ENCODE data around the gene OR10J4. TPM values are rescaled to one million over a fixed set of nuclear protein-coding genes. Genes with fewer than 3 reads are reported as not detected.
"Not testable (repeated sequence)": the region's sequence is repeated elsewhere in the genome, so short reads cannot be mapped to it uniquely, and the experiment has no call there.

Gene OR10J4
- total RNA-seq, 1 donor from 2014 or later: not detected

DNA sequence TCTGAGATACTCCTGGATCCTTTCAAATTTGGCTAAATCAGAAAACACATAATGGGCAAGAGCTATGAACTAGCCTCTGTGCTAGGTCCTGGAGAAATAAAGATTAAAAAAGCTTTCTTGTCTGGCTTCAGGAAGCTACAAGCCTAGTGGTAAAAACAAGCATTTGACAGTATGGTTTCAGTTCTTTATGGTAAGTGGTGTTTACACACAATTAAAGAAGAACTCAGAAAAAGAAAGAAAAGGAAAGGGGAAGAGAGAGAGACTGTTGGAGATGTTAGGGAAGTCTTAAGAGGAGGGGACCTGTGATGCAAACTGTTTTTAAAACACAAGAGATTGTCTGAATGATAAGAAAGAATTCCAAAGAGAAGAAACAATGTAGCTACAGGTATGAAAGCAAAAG lies 9.4 kb downstream of the OR10J4 start:
- Mint-ChIP-seq H3K4me3 (ENCODE audit: unreplicated experiment) (no peak overlapping the region), H3K36me3 (ENCODE audit: low read depth, unreplicated experiment) (no peaks in the 10 kb centered on the region), H3K9me3 (ENCODE audit: unreplicated experiment) (no peaks in the 10 kb centered on the region), H3K27ac (ENCODE audit: unreplicated experiment) (no peak overlapping the region), H3K27me3 (ENCODE audit: unreplicated experiment) (no peaks in the 10 kb centered on the region), H3K4me1 (ENCODE audit: unreplicated experiment) (no peaks in the 10 kb centered on the region)
- no peak for DNase-seq (ENCODE audit: low spot score)
- TF ChIP-seq, protein P1, sequence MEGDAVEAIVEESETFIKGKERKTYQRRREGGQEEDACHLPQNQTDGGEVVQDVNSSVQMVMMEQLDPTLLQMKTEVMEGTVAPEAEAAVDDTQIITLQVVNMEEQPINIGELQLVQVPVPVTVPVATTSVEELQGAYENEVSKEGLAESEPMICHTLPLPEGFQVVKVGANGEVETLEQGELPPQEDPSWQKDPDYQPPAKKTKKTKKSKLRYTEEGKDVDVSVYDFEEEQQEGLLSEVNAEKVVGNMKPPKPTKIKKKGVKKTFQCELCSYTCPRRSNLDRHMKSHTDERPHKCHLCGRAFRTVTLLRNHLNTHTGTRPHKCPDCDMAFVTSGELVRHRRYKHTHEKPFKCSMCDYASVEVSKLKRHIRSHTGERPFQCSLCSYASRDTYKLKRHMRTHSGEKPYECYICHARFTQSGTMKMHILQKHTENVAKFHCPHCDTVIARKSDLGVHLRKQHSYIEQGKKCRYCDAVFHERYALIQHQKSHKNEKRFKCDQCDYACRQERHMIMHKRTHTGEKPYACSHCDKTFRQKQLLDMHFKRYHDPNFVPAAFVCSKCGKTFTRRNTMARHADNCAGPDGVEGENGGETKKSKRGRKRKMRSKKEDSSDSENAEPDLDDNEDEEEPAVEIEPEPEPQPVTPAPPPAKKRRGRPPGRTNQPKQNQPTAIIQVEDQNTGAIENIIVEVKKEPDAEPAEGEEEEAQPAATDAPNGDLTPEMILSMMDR (IDR thresholded peaks at IDR 0.05; ENCODE audit: unreplicated experiment): no peak

DNA sequence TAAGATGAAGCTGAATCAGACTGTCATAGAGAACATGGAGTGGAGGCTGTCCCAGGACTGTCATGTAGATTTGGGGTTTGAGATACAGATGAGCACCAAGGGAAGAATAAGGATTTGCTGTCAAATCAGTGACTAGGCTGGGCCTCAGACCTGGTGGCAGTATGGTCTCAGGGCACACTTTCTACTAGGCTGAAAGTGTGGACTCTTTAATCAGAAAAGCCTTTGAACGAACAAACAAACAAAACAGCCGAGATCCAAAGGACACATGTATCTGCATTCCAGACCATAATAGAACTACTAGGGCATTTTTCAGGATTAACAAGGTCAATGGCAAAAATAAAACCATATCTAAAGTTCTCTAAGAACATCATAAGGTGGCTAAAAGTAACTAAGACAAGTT lies 10.4 kb downstream of the OR10J4 start:
- Mint-ChIP-seq H3K4me3 (ENCODE audit: unreplicated experiment) (no peak overlapping the region), H3K27me3 (ENCODE audit: unreplicated experiment) (no peaks in the 10 kb centered on the region), H3K4me1 (ENCODE audit: unreplicated experiment) (no peaks in the 10 kb centered on the region), H3K9me3 (ENCODE audit: unreplicated experiment) (no peaks in the 10 kb centered on the region), H3K36me3 (ENCODE audit: low read depth, unreplicated experiment) (no peaks in the 10 kb centered on the region), H3K27ac (ENCODE audit: unreplicated experiment) (no peak overlapping the region)
- DNase-seq (ENCODE audit: low spot score): no peak
- TF ChIP-seq, protein P1 (IDR thresholded peaks at IDR 0.05; ENCODE audit: unreplicated experiment): no peak

- no peak for DNase-seq (ENCODE audit: low spot score)
- TF ChIP-seq, protein P1 (IDR thresholded peaks at IDR 0.05; ENCODE audit: unreplicated experiment): no peak
- H3K36me3 Mint-ChIP-seq (ENCODE audit: low read depth, unreplicated experiment): no peaks in the 10 kb centered on the region
- no peaks in the 10 kb centered on the region for H3K9me3 Mint-ChIP-seq (ENCODE audit: unreplicated experiment)
- no peak overlapping the region for H3K27ac Mint-ChIP-seq (ENCODE audit: unreplicated experiment)
- H3K4me3 Mint-ChIP-seq (ENCODE audit: unreplicated experiment): no peak overlapping the region
- H3K27me3 Mint-ChIP-seq (ENCODE audit: unreplicated experiment): no peaks in the 10 kb centered on the region
- H3K4me1 Mint-ChIP-seq (ENCODE audit: unreplicated experiment): no peaks in the 10 kb centered on the region
Observed at GRCh38 chr1:159443066-159443750, 11.2 kb downstream of the OR10J4 start.

- Mint-ChIP-seq H3K9me3 (ENCODE audit: unreplicated experiment) (no peaks in the 10 kb centered on the region), H3K27me3 (ENCODE audit: unreplicated experiment) (no peaks in the 10 kb centered on the region), H3K4me3 (ENCODE audit: unreplicated experiment) (no peak overlapping the region), H3K27ac (ENCODE audit: unreplicated experiment) (no peak overlapping the region), H3K4me1 (ENCODE audit: unreplicated experiment) (no peaks in the 10 kb centered on the region), H3K36me3 (ENCODE audit: low read depth, unreplicated experiment) (no peaks in the 10 kb centered on the region)
- DNase-seq (ENCODE audit: low spot score): no peak
- TF ChIP-seq, protein P1 (IDR thresholded peaks at IDR 0.05; ENCODE audit: unreplicated experiment): no peak
Observed at GRCh38 chr1:159444511-159444910, 12.5 kb downstream of the OR10J4 start.

GRCh38 chr1:159448181-159448580 lies 16.2 kb downstream of the OR10J4 start:
- no peak for DNase-seq (ENCODE audit: low spot score)
- no peaks in the 10 kb centered on the region for H3K36me3 Mint-ChIP-seq (ENCODE audit: low read depth, unreplicated experiment)
- no peaks in the 10 kb centered on the region for H3K4me1 Mint-ChIP-seq (ENCODE audit: unreplicated experiment)
- no peaks in the 10 kb centered on the region for H3K9me3 Mint-ChIP-seq (ENCODE audit: unreplicated experiment)
- H3K27ac Mint-ChIP-seq (ENCODE audit: unreplicated experiment): no peak overlapping the region
- TF ChIP-seq, protein P1 (IDR thresholded peaks at IDR 0.05; ENCODE audit: unreplicated experiment): no peak
- H3K4me3 Mint-ChIP-seq (ENCODE audit: unreplicated experiment): no peak overlapping the region
- no peaks in the 10 kb centered on the region for H3K27me3 Mint-ChIP-seq (ENCODE audit: unreplicated experiment)

GRCh38 chr1:159449605-159450004 lies 17.6 kb downstream of the OR10J4 start:
- H3K4me1 Mint-ChIP-seq (ENCODE audit: unreplicated experiment); DNase-seq (ENCODE audit: low spot score); H3K9me3 Mint-ChIP-seq (ENCODE audit: unreplicated experiment); H3K27me3 Mint-ChIP-seq (ENCODE audit: unreplicated experiment); H3K27ac Mint-ChIP-seq (ENCODE audit: unreplicated experiment); H3K36me3 Mint-ChIP-seq (ENCODE audit: low read depth, unreplicated experiment); H3K4me3 Mint-ChIP-seq (ENCODE audit: unreplicated experiment): not testable (repeated sequence)

All from endothelial cell (in vitro differentiated cells).